K562 (cell line): ENCODE data around the gene ADRA2B. TPM values are rescaled to one million over a fixed set of nuclear protein-coding genes. Genes with fewer than 3 reads are reported as not detected.
"Not testable (repeated sequence)": the region's sequence is repeated elsewhere in the genome, so short reads cannot be mapped to it uniquely, and the experiment has no call there.

Experiments
- ATAC-seq: fragments of 200-7000 bp; cut with Tn5 transposase; 3 replicates; pipeline ENCODE4 v1.9.1; 2020; ENCODE audit warnings: moderate library complexity
- BruUV-seq: library from RNA; stranded (reverse); fragments of 400-500 nt; replicated peaks from 2 replicates; lab custom pipeline; 2021; lab: Mats Ljungman, UMichigan
- CTCF ChIA-PET: fragments of 300-600 bp; formaldehyde crosslinking; extraction: SDS; loops from one replicate; lab custom pipeline; 2021; ENCODE audit warnings: low intra/inter-chr PET ratio; lab: Yijun Ruan, JAX
- POLR2A ChIA-PET: fragments of 300-600, 350-650 bp; sonication (Branson Sonifier 250); formaldehyde crosslinking; extraction: SDS; loops from one replicate; lab custom pipeline; 2021; ENCODE audit warnings: antibody characterized with exemption, inconsistent platforms; lab: Yijun Ruan, JAX
- DNase-seq, 4 experiments: peaks; one replicate each; pipeline versions ENCODE4 v3.0.0 to v3.0.0-alpha.2; 2011 to 2018; ENCODE audit warnings: low spot score in 3 of 4, mixed read lengths in 3 of 4; ENCODE audit errors: extremely low read depth in 1 of 4
- FAIRE-seq: peaks from 2 replicates; lab custom pipeline; 2011; peaks lifted over from hg19 to GRCh38; lab: Jason Lieb, UNC
- H2AFZ ChIP-seq: 2 replicates; pipeline ENCODE4 v1.6.0; 2011; ENCODE audit warnings: low read depth, low read length, control low read depth, inconsistent platforms
- H3K27ac ChIP-seq: fragments of 200-600 bp; 3 replicates; pipeline ENCODE4 v1.8.0; 2011; ENCODE audit warnings: low read depth, mild to moderate bottlenecking, control low read depth, inconsistent platforms, low read length, moderate library complexity, mixed read lengths; ENCODE audit errors: extremely low read depth
- H3K27me3 ChIP-seq, 2 experiments: fragments of 300-600 bp in 1 of 2; 2 replicates in 1 of 2; 3 replicates in 1 of 2; pipeline versions ENCODE4 v1.6.0 to v1.8.0; 2011; ENCODE audit warnings: inconsistent platforms in 2 of 2, low read length in 2 of 2, mild to moderate bottlenecking in 1 of 2, mixed read lengths in 1 of 2, moderate library complexity in 1 of 2; ENCODE audit not compliant: control insufficient read depth in 2 of 2, insufficient read depth in 2 of 2
- H3K36me3 ChIP-seq: fragments of 300-600 bp; 3 replicates; pipeline ENCODE4 v1.8.0; 2011; ENCODE audit warnings: mild to moderate bottlenecking, low read length, inconsistent platforms; ENCODE audit not compliant: control insufficient read depth, insufficient read depth
- H3K4me1 ChIP-seq, 2 experiments: fragments of 200-600 bp in 1 of 2; replicated peaks in 1 of 2; 2 replicates in 1 of 2; 3 replicates in 1 of 2; pipeline versions ENCODE4 v1.5.1 to v1.8.0; 2011; ENCODE audit warnings: inconsistent platforms in 2 of 2, low read length in 2 of 2, mild to moderate bottlenecking in 1 of 2, mixed read lengths in 1 of 2, moderate library complexity in 1 of 2; ENCODE audit not compliant: control insufficient read depth in 2 of 2, insufficient read depth in 2 of 2
- H3K4me2 ChIP-seq: 2 replicates; pipeline ENCODE4 v1.6.1; 2011; ENCODE audit warnings: low read length, control low read depth, inconsistent platforms, mixed read lengths; ENCODE audit not compliant: insufficient read depth
- H3K4me3 ChIP-seq: fragments of 200-600 bp; sonication (generic), shearing (Covaris generic); 2 replicates; pipeline ENCODE4 v1.5.1; 2016; ENCODE audit warnings: control low read depth, inconsistent platforms
- H3K79me2 ChIP-seq: fragments of 200-600 bp; 3 replicates; pipeline ENCODE4 v1.8.0; 2011; ENCODE audit warnings: low read length, inconsistent platforms; ENCODE audit not compliant: control insufficient read depth, insufficient read depth
- H3K9ac ChIP-seq, 2 experiments: 2 replicates each; pipeline versions ENCODE4 v1.6.0 to v1.6.1; 2011; ENCODE audit warnings: low read depth in 2 of 2, low read length in 2 of 2, control low read depth in 1 of 2, inconsistent platforms in 1 of 2, mild to moderate bottlenecking in 1 of 2, mixed read lengths in 1 of 2; ENCODE audit not compliant: insufficient read depth in 1 of 2
- H3K9me1 ChIP-seq: one replicate; pipeline ENCODE4 v1.6.0; 2011; ENCODE audit warnings: inconsistent platforms, mild to moderate bottlenecking, low read length, moderate library complexity; ENCODE audit not compliant: control insufficient read depth, insufficient read depth
- H3K9me3 ChIP-seq: replicated peaks from 2 replicates; pipeline ENCODE4 v1.5.1; 2011; ENCODE audit warnings: low read depth, low read length, inconsistent platforms; ENCODE audit not compliant: control insufficient read depth, insufficient read depth
- H4K20me1 ChIP-seq: replicated peaks from 2 replicates; pipeline ENCODE4 v1.6.1; 2011; ENCODE audit warnings: low read length, inconsistent platforms, mixed read lengths; ENCODE audit not compliant: control insufficient read depth, insufficient read depth
- TSC22D4 ChIP-seq: fragments of 450-650 bp; IDR thresholded peaks from 2 replicates; pipeline ENCODE4 v1.6.1; 2016; ENCODE audit warnings: missing genetic modification characterization, missing biosample characterization, control low read depth
- WGBS: fragments of 100-300 bp; shearing (Covaris generic); methylation state at CpG from one replicate; pipeline ENCODE4 v1.1.6; 2016; ENCODE audit warnings: low coverage, mixed read lengths; ENCODE audit not compliant: insufficient coverage; ENCODE audit errors: missing lambda C conversion rate; 5-methylcytosine and 5-hydroxymethylcytosine counted together
- in situ Hi-C: fragments of 300-500 bp; cut with MboI; formaldehyde crosslinking; loops from 4 replicates; pipeline ENCODE4 v1.15.0; 2018; ENCODE audit warnings: inconsistent platforms, mixed read lengths
- intact Hi-C: fragments of 100-400 bp; cut with micrococcal nuclease; formaldehyde crosslinking; loops from 2 replicates; pipeline ENCODE4 v1.14.2; 2022
- polyA plus RNA-seq, 8 experiments: library from polyadenylated mRNA; depleted of rRNA in 4 of 8; stranded (reverse) in 5 of 8; unstranded in 3 of 8; fragments of >200 nt; fragmentation: Nextera tagmentation in 2 of 8; fragmentation: Illumina TruSeq in 1 of 8; extraction: Ambion mirVana in 2 of 8; extraction: Trizol in 1 of 8; gene quantifications; 2 replicates each; pipeline versions ENCODE4 v1.2.1 to v1.2.3, GENCODE V29; 2011 to 2014; ENCODE audit warnings: inconsistent platforms in 1 of 8, missing spikeins in 1 of 8
- total RNA-seq, 7 experiments: library from RNA; depleted of rRNA in 6 of 7; stranded (reverse); fragments of >200 nt in 6 of 7; fragmentation: Illumina TruSeq in 2 of 7; extraction: Trizol in 2 of 7; gene quantifications; 2 replicates each; pipeline versions ENCODE4 v1.2.1 to v1.2.3, GENCODE V29; 2011 to 2021; ENCODE audit warnings: low replicate concordance in 1 of 7

ADRA2B gene
- total and polyA plus RNA-seq, 9 of the 15 experiments (the other 6 are each of a cell fraction or from before 2014, with no cell fraction given): not detected

GRCh38 chr2:96072746-96073145, 43.6 kb downstream of the ADRA2B start:
- ChIA-PET POLR2A (interaction anchor here (0.7 kb wide), 1 partner anchor 123 kb away, joined by 3 read pairs; no protein-coding TSS in a partner anchor), CTCF (no interaction called here)
- no peak for FAIRE-seq
- Histone ChIP-seq H3K36me3 (no peaks in the 10 kb centered on the region), H3K4me1 (no peaks in the 10 kb centered on the region), H3K4me3 (no peak overlapping the region), H3K27ac (no peak overlapping the region), H3K27me3 (peaks cover 4 to 42% of the 10 kb centered on the region in 2 experiments; a peak in 3 of 5 replicates), H4K20me1 (no peaks in the 10 kb centered on the region), H3K9me1 (no peaks in the 10 kb centered on the region), H3K79me2 (no peaks in the 10 kb centered on the region), H2AFZ (no peak overlapping the region), H3K4me2 (no peak overlapping the region), H3K9me3 (no peaks in the 10 kb centered on the region), H3K9ac (no peak overlapping the region)
- no peak for DNase-seq
- no peak for TF ChIP-seq TSC22D4
- WGBS: 0% methylated on average over 7 of the region's 11 CpGs
- BruUV-seq: no TSS peak
- in situ Hi-C loops (loop anchor here (10.0 kb wide), 1 partner anchor 68 kb away; no protein-coding TSS in a partner anchor), intact Hi-C loops (no loop called here)
- ATAC-seq: peak; percentile 17; the same call in 1 of the 3 replicates

DNA sequence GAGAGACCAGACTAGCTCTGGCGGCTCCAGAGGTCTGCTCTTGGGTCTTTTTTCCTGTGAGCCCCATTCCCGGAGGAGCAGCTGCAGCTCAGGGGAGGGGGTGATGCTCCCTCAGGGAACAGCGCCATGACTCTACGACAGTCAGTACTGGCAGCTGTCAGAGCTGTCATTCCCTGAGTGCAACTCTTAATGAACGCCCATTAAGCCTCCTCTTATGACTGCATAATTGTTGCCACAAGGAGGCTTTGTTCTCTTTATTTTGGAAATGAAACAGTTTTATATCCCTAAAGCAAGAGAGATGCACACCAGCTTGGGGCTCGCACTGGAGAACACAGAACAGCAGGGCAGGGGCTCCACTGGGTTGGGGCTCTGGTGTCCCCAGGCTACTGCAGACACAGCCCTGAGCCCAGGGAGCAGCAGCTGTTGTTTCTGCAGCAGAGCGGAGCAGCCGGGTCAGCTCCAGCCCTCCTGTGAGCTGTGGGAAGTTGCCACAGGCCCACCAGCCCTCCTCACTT, 44.3 kb downstream of the ADRA2B start:
- H4K20me1 ChIP-seq, H3K4me1 ChIP-seq, H3K36me3 ChIP-seq, H3K4me2 ChIP-seq, H2AFZ ChIP-seq, FAIRE-seq, H3K4me3 ChIP-seq, H3K9me1 ChIP-seq, H3K79me2 ChIP-seq, CTCF ChIA-PET, BruUV-seq, H3K9me3 ChIP-seq, intact Hi-C loops, H3K9ac ChIP-seq, POLR2A ChIA-PET, DNase-seq, H3K27ac ChIP-seq: not testable (repeated sequence)
- 0% methylated on average over 4 of the region's 8 CpGs for WGBS
- peak; percentile 63 for ATAC-seq
- H3K27me3 ChIP-seq: peaks cover 4 to 42% of the 10 kb centered on the region in 2 experiments; a peak in 3 of 5 replicates
- in situ Hi-C loops: loop anchor here (10.0 kb wide), 1 partner anchor 67 kb away; no protein-coding TSS in a partner anchor

DNA sequence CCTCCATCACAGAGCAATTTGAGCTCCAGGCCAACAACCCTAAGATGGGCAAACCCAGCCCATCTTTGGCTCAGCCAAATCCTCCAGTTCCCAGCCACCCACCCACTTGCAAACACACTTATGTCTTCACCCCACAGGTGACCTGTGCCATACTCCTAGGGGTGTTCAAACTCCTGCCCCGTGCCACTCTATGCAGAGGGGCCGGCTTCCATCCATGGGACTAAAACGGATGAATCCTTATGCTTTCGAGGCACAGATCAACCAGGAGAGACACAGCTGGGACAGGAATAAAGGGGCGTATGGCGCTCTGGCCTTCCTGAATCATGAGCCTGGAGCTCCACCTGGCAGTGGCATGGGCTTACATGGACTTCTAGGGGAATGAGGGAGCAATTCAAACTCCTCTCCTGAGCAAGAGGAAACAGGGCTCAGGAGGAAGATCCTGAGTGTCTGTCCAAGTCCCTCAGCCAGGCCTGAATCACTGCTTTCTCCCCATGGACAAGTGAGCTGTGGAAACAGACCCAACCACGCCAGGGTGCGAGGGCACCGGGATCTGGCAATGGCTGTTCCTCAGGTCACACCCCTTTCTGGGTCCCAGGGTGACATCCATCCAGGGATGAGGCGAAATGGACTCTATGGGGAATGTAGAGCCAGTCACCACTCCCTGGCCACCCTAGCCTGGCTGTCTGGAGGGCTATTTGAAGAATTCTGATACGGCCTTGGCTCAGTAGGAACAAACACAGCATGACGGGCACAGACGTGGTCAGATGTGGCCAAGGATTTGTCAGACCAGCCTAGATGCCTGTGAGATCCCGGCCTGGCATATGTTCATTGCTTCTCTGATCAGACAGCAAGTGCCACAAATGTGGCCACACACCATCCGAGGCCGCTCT, 45.0 kb downstream of the ADRA2B start:
- CTCF ChIA-PET, H3K4me2 ChIP-seq, ATAC-seq, H3K4me3 ChIP-seq, FAIRE-seq, H3K9me3 ChIP-seq, H3K27ac ChIP-seq, H2AFZ ChIP-seq, H3K9ac ChIP-seq, POLR2A ChIA-PET, H3K4me1 ChIP-seq, BruUV-seq, DNase-seq, H3K9me1 ChIP-seq, intact Hi-C loops, H3K36me3 ChIP-seq, H3K79me2 ChIP-seq, H4K20me1 ChIP-seq: not testable (repeated sequence)
- in situ Hi-C loops: loop anchor here (10.0 kb wide), 1 partner anchor 67 kb away; no protein-coding TSS in a partner anchor
- 2% methylated on average over 15 of the region's 16 CpGs for WGBS
- peaks cover 4 to 42% of the 10 kb centered on the region in 2 experiments; a peak in 3 of 5 replicates for H3K27me3 ChIP-seq
